GM20000 (cell line): ENCODE data around the gene RPL41.

ENCODE experiments used
- DNase-seq: peaks from one replicate; pipeline ENCODE4 v3.0.0; 2012; ENCODE audit warnings: low spot score
- CTCF ChIP-seq: IDR thresholded peaks from 2 replicates; pipeline ENCODE4 v1.5.1; 2012; ENCODE audit warnings: mild to moderate bottlenecking, control low read depth; ENCODE audit errors: extremely low read depth, missing control alignments

The RPL41 gene

DNA sequence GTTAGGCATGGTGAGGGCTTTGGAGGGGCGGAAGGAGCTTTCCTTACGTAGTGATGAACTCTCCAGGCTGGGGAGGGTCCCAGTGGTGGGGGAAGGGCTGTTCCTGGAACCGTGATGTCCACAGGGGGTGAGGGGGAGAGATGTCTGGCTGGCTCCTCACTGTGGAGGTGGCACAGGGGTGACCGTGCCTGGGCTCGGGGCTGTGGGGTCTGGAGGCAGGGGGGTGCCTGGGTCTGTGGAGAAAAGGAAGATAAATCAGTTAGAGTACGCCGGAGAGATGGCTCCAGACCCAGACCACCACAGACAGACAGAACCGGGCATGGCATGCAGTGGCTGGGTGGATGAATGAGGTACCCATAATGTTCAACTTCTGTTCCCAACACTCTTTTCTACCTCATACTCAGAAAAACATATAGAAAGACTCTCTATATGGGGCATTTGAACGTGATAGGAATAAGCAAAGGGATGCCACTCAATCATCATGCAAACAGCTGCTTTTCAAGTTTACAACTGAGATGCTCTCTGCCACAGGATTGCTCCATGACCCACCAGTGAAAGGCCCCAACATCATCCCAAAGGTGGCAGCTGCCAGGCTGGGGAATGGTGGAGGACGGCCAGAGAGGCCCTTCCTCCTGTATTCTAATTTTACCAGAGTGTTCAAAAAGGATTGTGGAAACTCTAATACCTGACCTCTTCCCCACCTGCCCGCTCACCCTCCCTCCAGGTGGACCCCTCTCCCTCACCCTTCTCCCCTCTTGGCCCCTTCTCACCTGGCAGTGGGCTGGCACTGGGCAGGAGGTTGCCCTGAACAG, 47.3 kb downstream of the RPL41 start:
- no peak for TF ChIP-seq CTCF
- no peak for DNase-seq

GRCh38 chr12:56164345-56164729, 47.9 kb downstream of the RPL41 start:
- no peak for TF ChIP-seq CTCF
- no peak for DNase-seq

- DNase-seq: no peak
These were observed 48.9 kb downstream of the RPL41 start for GRCh38 chr12:56165369-56165768.

More at GRCh38 chr12:56165369-56165768, 48.9 kb downstream of the RPL41 start:
- no peak for TF ChIP-seq CTCF
